ENCODE data around the gene SYNDIG1L. TPM values are rescaled to one million over a fixed set of nuclear protein-coding genes. Genes with fewer than 3 reads are reported as not detected.

Gene SYNDIG1L
- total and polyA plus RNA-seq, 10 of the 15 experiments (the other 5 are each of a cell fraction or from before 2014, with no cell fraction given): 0.04 TPM; not detected in 9

GRCh38 chr14:74426202-74426582 is at the start of gene SYNDIG1L (continued):
- TF ChIP-seq CUX1 (IDR thresholded peaks at IDR 0.05; ENCODE audit: insufficient replicate concordance, low read depth, low read length) (no peak), TAF1 (IDR thresholded peaks at IDR 0.05; ENCODE audit: borderline replicate concordance, low read depth, low read length) (no peak), EGR1 (IDR thresholded peaks at IDR 0.05; ENCODE audit: borderline replicate concordance in 1 of 2, low read depth in 2 of 2, low read length in 2 of 2) (no peak), EZH2 (IDR thresholded peaks at IDR 0.05; ENCODE audit: borderline replicate concordance, control insufficient read depth, low read depth, low read length) (no peak), MTA2 (IDR thresholded peaks at IDR 0.05; ENCODE audit: low read depth) (no peak)

DNA sequence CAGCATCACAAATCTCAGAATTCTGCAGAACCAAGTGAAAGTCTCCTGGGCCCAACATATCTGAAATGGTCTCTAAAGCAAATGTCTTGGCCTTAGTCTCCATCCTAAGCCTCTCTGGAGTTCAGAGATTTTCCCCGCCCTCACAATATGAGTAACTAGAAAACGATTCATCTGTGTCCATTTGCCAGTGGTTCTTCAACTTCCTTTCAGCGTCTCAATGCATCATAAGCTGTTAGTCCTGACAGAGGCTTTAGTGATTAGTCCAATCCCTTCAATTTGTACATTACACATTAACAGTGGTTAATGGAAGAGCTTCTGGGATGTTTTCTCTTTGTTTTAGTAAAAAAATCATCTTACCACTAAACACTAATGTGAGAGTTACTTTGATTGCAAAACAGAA is 49.7 kb upstream of the SYNDIG1L start:
- no peak overlapping the region for H2AFZ ChIP-seq (ENCODE audit: control insufficient read depth, low read depth, low read length)
- CTCF ChIA-PET: interaction anchor here (1.4 kb wide), 1 partner anchor 14 kb away, joined by 4 read pairs; no protein-coding TSS in a partner anchor
- no peak overlapping the region for H3K27ac ChIP-seq (ENCODE audit: control insufficient read depth, insufficient read depth)
- 32% methylated on average over 3 of the region's 3 CpGs for WGBS (ENCODE audit: insufficient coverage, insufficient replicate concordance, low lambda C conversion rate, missing lambda C conversion rate)
- BruUV-seq (replicated peaks): no TSS peak
- no peaks in the 10 kb centered on the region for H3K27me3 ChIP-seq (replicated peaks in 1 of 2; ENCODE audit: control insufficient read depth in 2 of 2, insufficient read depth in 2 of 2, low read length in 1 of 2)
- FAIRE-seq: no peak
- H3K4me3 ChIP-seq: no peak overlapping the region
- intact Hi-C loops (cut with micrococcal nuclease; ENCODE audit: unreplicated experiment): no loop called here
- no peaks in the 10 kb centered on the region; a peak in 1 of 4 replicates for H3K36me3 ChIP-seq (ENCODE audit: control insufficient read depth in 2 of 2, insufficient read depth in 2 of 2, low read length in 1 of 2)
- H4K20me1 ChIP-seq (ENCODE audit: control insufficient read depth, insufficient read depth): no peaks in the 10 kb centered on the region
- RAD21 ChIA-PET (ENCODE audit: unreplicated experiment): no interaction called here
- no peak for DNase-seq (ENCODE audit: low read depth, low spot score)
- H3K9ac ChIP-seq (ENCODE audit: control insufficient read depth, insufficient read depth, low read length): no peak overlapping the region
- H3K4me2 ChIP-seq (ENCODE audit: control insufficient read depth, insufficient read depth): no peak overlapping the region
- no peaks in the 10 kb centered on the region for H3K79me2 ChIP-seq (ENCODE audit: control insufficient read depth, insufficient read depth, low read length)
- POLR2A ChIA-PET: interaction anchor here (0.6 kb wide), 1 partner anchor 193 kb away, joined by 3 read pairs; no protein-coding TSS in a partner anchor
- H3K9me3 ChIP-seq (replicated peaks; ENCODE audit: control insufficient read depth, insufficient read depth, low read length): no peaks in the 10 kb centered on the region
- no peak for ATAC-seq
- SMC1A ChIA-PET (ENCODE audit: uncharacterized antibody, unreplicated experiment): no interaction called here
- in situ Hi-C loops (cut with MboI): no loop called here
- no peaks in the 10 kb centered on the region for H3K4me1 ChIP-seq (ENCODE audit: control insufficient read depth, insufficient read depth, low read length)
- TF ChIP-seq NFXL1 (IDR thresholded peaks at IDR 0.05; ENCODE audit: borderline replicate concordance) (no peak), BCL3 (IDR thresholded peaks at IDR 0.05; ENCODE audit: borderline replicate concordance, insufficient read depth, low read depth, low read length, poor library complexity, severe bottlenecking) (no peak), POLR2AphosphoS2 (IDR thresholded peaks at IDR 0.05; ENCODE audit: low read depth, low read length) (no peak), PAX8 (IDR thresholded peaks at IDR 0.05) (no peak), LARP7 (IDR thresholded peaks at IDR 0.05) (no peak), MEF2B (IDR thresholded peaks at IDR 0.05; ENCODE audit: partially characterized antibody, poor library complexity, severe bottlenecking) (no peak), GATAD2B (conservative IDR thresholded peaks at IDR 0.05; ENCODE audit: low read depth) (no peak)
- TF ChIP-seq, protein P1, sequence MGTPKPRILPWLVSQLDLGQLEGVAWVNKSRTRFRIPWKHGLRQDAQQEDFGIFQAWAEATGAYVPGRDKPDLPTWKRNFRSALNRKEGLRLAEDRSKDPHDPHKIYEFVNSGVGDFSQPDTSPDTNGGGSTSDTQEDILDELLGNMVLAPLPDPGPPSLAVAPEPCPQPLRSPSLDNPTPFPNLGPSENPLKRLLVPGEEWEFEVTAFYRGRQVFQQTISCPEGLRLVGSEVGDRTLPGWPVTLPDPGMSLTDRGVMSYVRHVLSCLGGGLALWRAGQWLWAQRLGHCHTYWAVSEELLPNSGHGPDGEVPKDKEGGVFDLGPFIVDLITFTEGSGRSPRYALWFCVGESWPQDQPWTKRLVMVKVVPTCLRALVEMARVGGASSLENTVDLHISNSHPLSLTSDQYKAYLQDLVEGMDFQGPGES (IDR thresholded peaks at IDR 0.05): no peak

All from GM12878 (cell line).